K562 (cell line): Measurements from ENCODE around the gene GEMIN5. TPM values are rescaled to one million over a fixed set of nuclear protein-coding genes. Genes with fewer than 3 reads are reported as not detected.

Experiments used
- ATAC-seq: fragments of 200-7000 bp; cut with Tn5 transposase; 3 replicates; pipeline ENCODE4 v1.9.1; 2020; ENCODE audit warnings: moderate library complexity
- BruUV-seq: library from RNA; stranded (reverse); fragments of 400-500 nt; replicated peaks from 2 replicates; lab custom pipeline; 2021; lab: Mats Ljungman, UMichigan
- CTCF ChIA-PET: fragments of 300-600 bp; formaldehyde crosslinking; extraction: SDS; loops from one replicate; lab custom pipeline; 2021; ENCODE audit warnings: low intra/inter-chr PET ratio; lab: Yijun Ruan, JAX
- POLR2A ChIA-PET: fragments of 300-600, 350-650 bp; sonication (Branson Sonifier 250); formaldehyde crosslinking; extraction: SDS; loops from one replicate; lab custom pipeline; 2021; ENCODE audit warnings: antibody characterized with exemption, inconsistent platforms; lab: Yijun Ruan, JAX
- DNase-seq, 4 experiments: peaks; one replicate each; pipeline versions ENCODE4 v3.0.0 to v3.0.0-alpha.2; 2011 to 2018; ENCODE audit warnings: low spot score in 3 of 4, mixed read lengths in 3 of 4; ENCODE audit errors: extremely low read depth in 1 of 4
- FAIRE-seq: peaks from 2 replicates; lab custom pipeline; 2011; peaks lifted over from hg19 to GRCh38; lab: Jason Lieb, UNC
- H2AFZ ChIP-seq: 2 replicates; pipeline ENCODE4 v1.6.0; 2011; ENCODE audit warnings: low read depth, low read length, control low read depth, inconsistent platforms
- H3K27ac ChIP-seq: fragments of 200-600 bp; 3 replicates; pipeline ENCODE4 v1.8.0; 2011; ENCODE audit warnings: low read depth, mild to moderate bottlenecking, control low read depth, inconsistent platforms, low read length, moderate library complexity, mixed read lengths; ENCODE audit errors: extremely low read depth
- H3K27me3 ChIP-seq, 2 experiments: fragments of 300-600 bp in 1 of 2; 2 replicates in 1 of 2; 3 replicates in 1 of 2; pipeline versions ENCODE4 v1.6.0 to v1.8.0; 2011; ENCODE audit warnings: inconsistent platforms in 2 of 2, low read length in 2 of 2, mild to moderate bottlenecking in 1 of 2, mixed read lengths in 1 of 2, moderate library complexity in 1 of 2; ENCODE audit not compliant: control insufficient read depth in 2 of 2, insufficient read depth in 2 of 2
- H3K36me3 ChIP-seq: fragments of 300-600 bp; 3 replicates; pipeline ENCODE4 v1.8.0; 2011; ENCODE audit warnings: mild to moderate bottlenecking, low read length, inconsistent platforms; ENCODE audit not compliant: control insufficient read depth, insufficient read depth
- H3K4me1 ChIP-seq, 2 experiments: fragments of 200-600 bp in 1 of 2; replicated peaks in 1 of 2; 2 replicates in 1 of 2; 3 replicates in 1 of 2; pipeline versions ENCODE4 v1.5.1 to v1.8.0; 2011; ENCODE audit warnings: inconsistent platforms in 2 of 2, low read length in 2 of 2, mild to moderate bottlenecking in 1 of 2, mixed read lengths in 1 of 2, moderate library complexity in 1 of 2; ENCODE audit not compliant: control insufficient read depth in 2 of 2, insufficient read depth in 2 of 2
- H3K4me2 ChIP-seq: 2 replicates; pipeline ENCODE4 v1.6.1; 2011; ENCODE audit warnings: low read length, control low read depth, inconsistent platforms, mixed read lengths; ENCODE audit not compliant: insufficient read depth
- H3K4me3 ChIP-seq: fragments of 200-600 bp; sonication (generic), shearing (Covaris generic); 2 replicates; pipeline ENCODE4 v1.5.1; 2016; ENCODE audit warnings: control low read depth, inconsistent platforms
- H3K79me2 ChIP-seq: fragments of 200-600 bp; 3 replicates; pipeline ENCODE4 v1.8.0; 2011; ENCODE audit warnings: low read length, inconsistent platforms; ENCODE audit not compliant: control insufficient read depth, insufficient read depth
- H3K9ac ChIP-seq, 2 experiments: 2 replicates each; pipeline versions ENCODE4 v1.6.0 to v1.6.1; 2011; ENCODE audit warnings: low read depth in 2 of 2, low read length in 2 of 2, control low read depth in 1 of 2, inconsistent platforms in 1 of 2, mild to moderate bottlenecking in 1 of 2, mixed read lengths in 1 of 2; ENCODE audit not compliant: insufficient read depth in 1 of 2
- H3K9me1 ChIP-seq: one replicate; pipeline ENCODE4 v1.6.0; 2011; ENCODE audit warnings: inconsistent platforms, mild to moderate bottlenecking, low read length, moderate library complexity; ENCODE audit not compliant: control insufficient read depth, insufficient read depth
- H3K9me3 ChIP-seq: replicated peaks from 2 replicates; pipeline ENCODE4 v1.5.1; 2011; ENCODE audit warnings: low read depth, low read length, inconsistent platforms; ENCODE audit not compliant: control insufficient read depth, insufficient read depth
- H4K20me1 ChIP-seq: replicated peaks from 2 replicates; pipeline ENCODE4 v1.6.1; 2011; ENCODE audit warnings: low read length, inconsistent platforms, mixed read lengths; ENCODE audit not compliant: control insufficient read depth, insufficient read depth
- BHLHE40 ChIP-seq: IDR thresholded peaks from 2 replicates; pipeline ENCODE4 v1.6.1; 2011; ENCODE audit warnings: low read length, improper control_type of control experiment
- CHD2 ChIP-seq: IDR thresholded peaks from 2 replicates; pipeline ENCODE4 v1.6.1; 2011; ENCODE audit warnings: low read depth, low read length
- EGR1 ChIP-seq: fragments of 450-650 bp; conservative IDR thresholded peaks from 2 replicates; pipeline ENCODE4 v1.6.1; 2017; ENCODE audit warnings: mild to moderate bottlenecking
- ELF4 ChIP-seq: fragments of 450-650 bp; formaldehyde crosslinking; IDR thresholded peaks from 2 replicates; pipeline ENCODE4 v1.4.0; 2022; ENCODE audit warnings: missing genetic modification characterization
- EP300 ChIP-seq: IDR thresholded peaks from 2 replicates; pipeline ENCODE4 v1.6.1; 2012; ENCODE audit warnings: low read length, improper control_type of control experiment
- NFRKB ChIP-seq: fragments of 450-650 bp; IDR thresholded peaks from 2 replicates; pipeline ENCODE4 v1.6.1; 2016; ENCODE audit warnings: low read depth
- PCBP1 ChIP-seq: fragments of 200-400 bp; formaldehyde crosslinking; IDR thresholded peaks from 2 replicates; pipeline ENCODE4 v1.6.1; 2018; ENCODE audit warnings: mild to moderate bottlenecking, low read depth, low read length; ENCODE audit not compliant: poor library complexity, severe bottlenecking
- POLR2B ChIP-seq: fragments of 450-650 bp; IDR thresholded peaks from 2 replicates; pipeline ENCODE4 v1.6.1; 2018; ENCODE audit warnings: low read depth; ENCODE audit not compliant: partially characterized antibody
- WGBS: fragments of 100-300 bp; shearing (Covaris generic); methylation state at CpG from one replicate; pipeline ENCODE4 v1.1.6; 2016; ENCODE audit warnings: low coverage, mixed read lengths; ENCODE audit not compliant: insufficient coverage; ENCODE audit errors: missing lambda C conversion rate; 5-methylcytosine and 5-hydroxymethylcytosine counted together
- in situ Hi-C: fragments of 300-500 bp; cut with MboI; formaldehyde crosslinking; loops from 4 replicates; pipeline ENCODE4 v1.15.0; 2018; ENCODE audit warnings: inconsistent platforms, mixed read lengths
- intact Hi-C: fragments of 100-400 bp; cut with micrococcal nuclease; formaldehyde crosslinking; loops from 2 replicates; pipeline ENCODE4 v1.14.2; 2022
- polyA plus RNA-seq, 8 experiments: library from polyadenylated mRNA; depleted of rRNA in 4 of 8; stranded (reverse) in 5 of 8; unstranded in 3 of 8; fragments of >200 nt; fragmentation: Nextera tagmentation in 2 of 8; fragmentation: Illumina TruSeq in 1 of 8; extraction: Ambion mirVana in 2 of 8; extraction: Trizol in 1 of 8; gene quantifications; 2 replicates each; pipeline versions ENCODE4 v1.2.1 to v1.2.3, GENCODE V29; 2011 to 2014; ENCODE audit warnings: inconsistent platforms in 1 of 8, missing spikeins in 1 of 8
- total RNA-seq, 7 experiments: library from RNA; depleted of rRNA in 6 of 7; stranded (reverse); fragments of >200 nt in 6 of 7; fragmentation: Illumina TruSeq in 2 of 7; extraction: Trizol in 2 of 7; gene quantifications; 2 replicates each; pipeline versions ENCODE4 v1.2.1 to v1.2.3, GENCODE V29; 2011 to 2021; ENCODE audit warnings: low replicate concordance in 1 of 7
- TF ChIP-seq, protein P1 (sequence below), 2 experiments: fragments of 450-650 bp; IDR thresholded peaks; 2 replicates each; pipeline ENCODE4 v1.6.1; 2016
- TF ChIP-seq, protein P2 (sequence below): fragments of 450-650 bp; IDR thresholded peaks from 2 replicates; pipeline ENCODE4 v1.6.1; 2016; ENCODE audit warnings: low read depth

Gene GEMIN5
- total and polyA plus RNA-seq, 9 of the 15 experiments (the other 6 are each of a cell fraction or from before 2014, with no cell fraction given) = 10.3 to 48.2 (median 34.7) TPM

DNA sequence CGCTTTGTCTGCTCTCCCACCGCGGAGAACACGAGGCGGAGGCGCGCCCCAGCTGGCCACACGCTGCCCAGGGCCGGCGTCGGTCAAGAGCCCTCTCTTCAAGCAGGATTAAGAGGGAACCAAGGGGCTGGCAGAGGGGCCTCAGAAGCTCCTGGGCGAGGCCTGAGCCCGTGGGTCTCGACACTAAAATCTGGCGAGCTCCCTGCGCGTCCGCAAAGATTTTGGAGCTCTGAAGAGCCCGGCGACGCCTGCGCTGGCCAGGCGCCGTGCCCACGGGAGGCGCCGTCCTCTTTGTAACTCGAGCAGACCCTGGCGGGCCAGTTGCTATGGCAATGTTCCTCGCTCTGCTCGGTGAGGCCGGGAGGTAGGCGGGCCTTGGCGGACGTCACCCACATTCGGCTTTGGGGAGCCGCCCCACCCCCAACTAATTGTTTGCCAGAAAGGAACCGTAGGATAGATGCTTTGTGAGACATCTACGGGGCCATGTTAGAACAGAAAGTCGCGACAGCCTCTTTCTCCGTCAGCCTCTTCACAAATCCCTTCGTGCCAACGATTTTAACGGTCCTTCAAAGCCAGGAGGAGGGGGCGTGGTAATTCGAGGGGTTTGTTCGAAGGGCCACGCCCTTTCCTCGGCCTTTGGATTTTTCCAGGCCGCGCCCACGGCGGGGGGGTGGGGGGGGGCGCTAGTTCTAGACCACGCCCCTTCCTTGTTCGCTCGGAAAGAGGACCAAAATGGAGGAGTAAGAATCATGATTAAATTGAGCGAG, 80.3 kb downstream of the GEMIN5 start (continued):
- TF ChIP-seq EGR1 = peak; percentile 19
- peak; percentile 40; the same call in 1 of the 2 replicates for TF ChIP-seq CHD2
- peak; percentile 38 for TF ChIP-seq PCBP1
- peak; percentile 67 for TF ChIP-seq NFRKB

GRCh38 chr5:154851351-154851750, 86.7 kb downstream of the GEMIN5 start:
- DNase-seq (no peak), FAIRE-seq (no peak), ATAC-seq (no peak)
- WGBS = 97% methylated on average over 3 of the region's 3 CpGs
- H2AFZ ChIP-seq = no peak overlapping the region
- in situ Hi-C loops = no loop called here
- H3K36me3 ChIP-seq = no peaks in the 10 kb centered on the region
- no peak overlapping the region for H3K4me3 ChIP-seq
- no peaks in the 10 kb centered on the region for H3K9me1 ChIP-seq
- no peaks in the 10 kb centered on the region for H3K9me3 ChIP-seq
- H3K27me3 ChIP-seq = no peaks in the 10 kb centered on the region
- no peak overlapping the region for H3K4me2 ChIP-seq
- H3K4me1 ChIP-seq = peaks cover 12 to 25% of the 10 kb centered on the region in 2 experiments; a peak in 4 of 5 replicates
- intact Hi-C loops = no loop called here
- CTCF ChIA-PET = interaction anchor here (0.6 kb wide), 1 partner anchor 32 kb away, joined by 5 read pairs; no protein-coding TSS in a partner anchor
- H3K79me2 ChIP-seq = no peaks in the 10 kb centered on the region
- H4K20me1 ChIP-seq = no peaks in the 10 kb centered on the region
- no peak overlapping the region for H3K9ac ChIP-seq
- POLR2A ChIA-PET = interaction anchor here (0.6 to 1.3 kb wide), 4 partner anchors 9 to 1023 kb away, joined by 3 to 4 read pairs (median 4); no protein-coding TSS in a partner anchor
- BruUV-seq = no TSS peak
- no peak overlapping the region for H3K27ac ChIP-seq
- TF ChIP-seq, protein P1, sequence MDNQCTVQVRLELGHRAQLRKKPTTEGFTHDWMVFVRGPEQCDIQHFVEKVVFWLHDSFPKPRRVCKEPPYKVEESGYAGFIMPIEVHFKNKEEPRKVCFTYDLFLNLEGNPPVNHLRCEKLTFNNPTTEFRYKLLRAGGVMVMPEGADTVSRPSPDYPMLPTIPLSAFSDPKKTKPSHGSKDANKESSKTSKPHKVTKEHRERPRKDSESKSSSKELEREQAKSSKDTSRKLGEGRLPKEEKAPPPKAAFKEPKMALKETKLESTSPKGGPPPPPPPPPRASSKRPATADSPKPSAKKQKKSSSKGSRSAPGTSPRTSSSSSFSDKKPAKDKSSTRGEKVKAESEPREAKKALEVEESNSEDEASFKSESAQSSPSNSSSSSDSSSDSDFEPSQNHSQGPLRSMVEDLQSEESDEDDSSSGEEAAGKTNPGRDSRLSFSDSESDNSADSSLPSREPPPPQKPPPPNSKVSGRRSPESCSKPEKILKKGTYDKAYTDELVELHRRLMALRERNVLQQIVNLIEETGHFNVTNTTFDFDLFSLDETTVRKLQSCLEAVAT (IDR thresholded peaks at IDR 0.05) = no peak
- TF ChIP-seq EP300 (no peak), ELF4 (CRISPR knock-in tag) (no peak), POLR2B (no peak), BHLHE40 (no peak)
- TF ChIP-seq, protein P2, sequence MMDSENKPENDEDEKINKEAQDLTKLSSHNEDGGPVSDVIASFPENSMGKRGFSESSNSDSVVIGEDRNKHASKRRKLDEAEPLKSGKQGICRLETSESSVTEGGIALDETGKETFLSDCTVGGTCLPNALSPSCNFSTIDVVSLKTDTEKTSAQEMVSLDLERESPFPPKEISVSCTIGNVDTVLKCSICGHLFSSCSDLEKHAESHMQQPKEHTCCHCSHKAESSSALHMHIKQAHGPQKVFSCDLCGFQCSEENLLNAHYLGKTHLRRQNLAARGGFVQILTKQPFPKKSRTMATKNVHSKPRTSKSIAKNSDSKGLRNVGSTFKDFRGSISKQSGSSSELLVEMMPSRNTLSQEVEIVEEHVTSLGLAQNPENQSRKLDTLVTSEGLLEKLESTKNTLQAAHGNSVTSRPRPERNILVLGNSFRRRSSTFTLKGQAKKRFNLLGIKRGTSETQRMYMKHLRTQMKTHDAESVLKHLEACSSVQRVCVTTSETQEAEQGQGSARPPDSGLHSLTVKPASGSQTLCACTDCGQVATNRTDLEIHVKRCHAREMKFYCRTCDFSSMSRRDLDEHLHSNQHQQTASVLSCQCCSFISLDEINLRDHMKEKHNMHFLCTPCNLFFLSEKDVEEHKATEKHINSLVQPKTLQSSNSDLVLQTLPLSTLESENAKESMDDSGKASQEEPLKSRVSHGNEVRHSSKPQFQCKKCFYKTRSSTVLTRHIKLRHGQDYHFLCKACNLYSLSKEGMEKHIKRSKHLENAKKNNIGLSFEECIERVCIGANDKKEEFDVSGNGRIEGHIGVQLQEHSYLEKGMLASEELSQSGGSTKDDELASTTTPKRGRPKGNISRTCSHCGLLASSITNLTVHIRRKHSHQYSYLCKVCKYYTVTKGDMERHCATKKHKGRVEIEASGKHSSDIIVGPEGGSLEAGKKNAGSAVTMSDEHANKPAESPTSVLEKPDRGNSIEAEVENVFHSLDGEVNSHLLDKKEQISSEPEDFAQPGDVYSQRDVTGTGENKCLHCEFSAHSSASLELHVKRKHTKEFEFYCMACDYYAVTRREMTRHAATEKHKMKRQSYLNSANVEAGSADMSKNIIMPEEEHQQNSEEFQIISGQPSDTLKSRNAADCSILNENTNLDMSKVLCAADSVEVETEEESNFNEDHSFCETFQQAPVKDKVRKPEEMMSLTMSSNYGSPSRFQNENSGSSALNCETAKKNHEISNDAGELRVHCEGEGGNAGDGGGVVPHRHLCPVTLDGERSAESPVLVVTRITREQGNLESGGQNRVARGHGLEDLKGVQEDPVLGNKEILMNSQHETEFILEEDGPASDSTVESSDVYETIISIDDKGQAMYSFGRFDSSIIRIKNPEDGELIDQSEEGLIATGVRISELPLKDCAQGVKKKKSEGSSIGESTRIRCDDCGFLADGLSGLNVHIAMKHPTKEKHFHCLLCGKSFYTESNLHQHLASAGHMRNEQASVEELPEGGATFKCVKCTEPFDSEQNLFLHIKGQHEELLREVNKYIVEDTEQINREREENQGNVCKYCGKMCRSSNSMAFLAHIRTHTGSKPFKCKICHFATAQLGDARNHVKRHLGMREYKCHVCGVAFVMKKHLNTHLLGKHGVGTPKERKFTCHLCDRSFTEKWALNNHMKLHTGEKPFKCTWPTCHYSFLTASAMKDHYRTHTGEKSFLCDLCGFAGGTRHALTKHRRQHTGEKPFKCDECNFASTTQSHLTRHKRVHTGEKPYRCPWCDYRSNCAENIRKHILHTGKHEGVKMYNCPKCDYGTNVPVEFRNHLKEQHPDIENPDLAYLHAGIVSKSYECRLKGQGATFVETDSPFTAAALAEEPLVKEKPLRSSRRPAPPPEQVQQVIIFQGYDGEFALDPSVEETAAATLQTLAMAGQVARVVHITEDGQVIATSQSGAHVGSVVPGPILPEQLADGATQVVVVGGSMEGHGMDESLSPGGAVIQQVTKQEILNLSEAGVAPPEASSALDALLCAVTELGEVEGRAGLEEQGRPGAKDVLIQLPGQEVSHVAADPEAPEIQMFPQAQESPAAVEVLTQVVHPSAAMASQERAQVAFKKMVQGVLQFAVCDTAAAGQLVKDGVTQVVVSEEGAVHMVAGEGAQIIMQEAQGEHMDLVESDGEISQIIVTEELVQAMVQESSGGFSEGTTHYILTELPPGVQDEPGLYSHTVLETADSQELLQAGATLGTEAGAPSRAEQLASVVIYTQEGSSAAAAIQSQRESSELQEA = no peak
